Neuron (in vitro differentiated cells): ENCODE measurements around the gene NWD2.

ENCODE experiments used
- H2AFZ ChIP-seq: one replicate; pipeline ENCODE4 v1.6.1; 2013; ENCODE audit warnings: low read depth, mild to moderate bottlenecking, inconsistent platforms, low read length, moderate library complexity
- H3K27me3 ChIP-seq: one replicate; pipeline ENCODE4 v1.6.1; 2013; ENCODE audit warnings: low read length; ENCODE audit not compliant: insufficient read depth
- H3K36me3 ChIP-seq: one replicate; pipeline ENCODE4 v1.6.1; 2013; ENCODE audit warnings: low read length; ENCODE audit not compliant: insufficient read depth
- H3K4me1 ChIP-seq: one replicate; pipeline ENCODE4 v1.6.1; 2013; ENCODE audit warnings: low read length; ENCODE audit not compliant: insufficient read depth
- H3K4me3 ChIP-seq: 2 replicates; pipeline ENCODE4 v1.5.1; 2013; ENCODE audit warnings: mild to moderate bottlenecking, low read length, moderate library complexity
- H3K9me3 ChIP-seq: one replicate; pipeline ENCODE4 v1.6.1; 2013; ENCODE audit warnings: low read length

NWD2 gene

GRCh38 chr4:37422638-37423037 lies 178.1 kb downstream of the NWD2 start:
- no peak overlapping the region for H3K4me3 ChIP-seq
- H3K27me3 ChIP-seq, result no peaks in the 10 kb centered on the region
- no peaks in the 10 kb centered on the region for H3K4me1 ChIP-seq
- H3K9me3 ChIP-seq, result no peaks in the 10 kb centered on the region
- no peaks in the 10 kb centered on the region for H3K36me3 ChIP-seq
- H2AFZ ChIP-seq, result no peak overlapping the region

GRCh38 chr4:37423310-37423709 lies 178.8 kb downstream of the NWD2 start:
- no peak overlapping the region for H2AFZ ChIP-seq
- no peaks in the 10 kb centered on the region for H3K27me3 ChIP-seq
- no peaks in the 10 kb centered on the region for H3K36me3 ChIP-seq
- no peak overlapping the region for H3K4me3 ChIP-seq
- no peaks in the 10 kb centered on the region for H3K4me1 ChIP-seq
- no peaks in the 10 kb centered on the region for H3K9me3 ChIP-seq

GRCh38 chr4:37424753-37425152 lies 180.2 kb downstream of the NWD2 start:
- Histone ChIP-seq H3K4me3 (no peak overlapping the region), H2AFZ (no peak overlapping the region), H3K36me3 (no peaks in the 10 kb centered on the region), H3K9me3 (no peaks in the 10 kb centered on the region), H3K4me1 (no peaks in the 10 kb centered on the region), H3K27me3 (no peaks in the 10 kb centered on the region)

DNA sequence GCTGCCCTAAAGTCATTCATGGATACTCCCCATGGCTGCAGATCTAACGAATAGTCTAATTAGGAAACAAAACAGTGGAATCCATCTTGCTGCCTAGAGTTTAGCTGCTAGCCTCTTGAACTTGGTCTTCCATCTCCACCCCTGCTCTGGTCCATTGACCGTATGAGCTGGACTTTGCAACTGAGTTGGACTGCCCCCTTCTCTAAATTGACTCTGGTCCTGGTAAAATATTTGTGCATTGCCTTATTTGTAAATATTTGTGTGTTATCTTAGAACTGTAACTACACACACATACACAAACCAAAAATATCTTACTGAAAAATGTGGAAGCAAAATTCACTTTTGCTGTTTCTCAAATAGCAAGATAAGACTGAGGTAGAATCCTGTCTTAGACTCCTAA lies 181.3 kb downstream of the NWD2 start:
- H3K9me3 ChIP-seq, result no peaks in the 10 kb centered on the region
- H3K36me3 ChIP-seq, result no peaks in the 10 kb centered on the region
- no peaks in the 10 kb centered on the region for H3K4me1 ChIP-seq
- no peak overlapping the region for H3K4me3 ChIP-seq
- no peaks in the 10 kb centered on the region for H3K27me3 ChIP-seq
- H2AFZ ChIP-seq, result no peak overlapping the region

GRCh38 chr4:37427193-37427592 lies 182.7 kb downstream of the NWD2 start:
- H3K4me3 ChIP-seq, result no peak overlapping the region
- H2AFZ ChIP-seq, result no peak overlapping the region
- H3K27me3 ChIP-seq, result no peaks in the 10 kb centered on the region
- H3K36me3 ChIP-seq, result no peaks in the 10 kb centered on the region
- H3K9me3 ChIP-seq, result no peaks in the 10 kb centered on the region
- H3K4me1 ChIP-seq, result no peaks in the 10 kb centered on the region

GRCh38 chr4:37429906-37430305 lies 185.4 kb downstream of the NWD2 start:
- Histone ChIP-seq H3K4me3 (no peak overlapping the region), H2AFZ (no peak overlapping the region), H3K4me1 (no peaks in the 10 kb centered on the region), H3K9me3 (no peaks in the 10 kb centered on the region), H3K27me3 (no peaks in the 10 kb centered on the region), H3K36me3 (no peaks in the 10 kb centered on the region)

GRCh38 chr4:37430718-37431416 lies 186.3 kb downstream of the NWD2 start:
- no peaks in the 10 kb centered on the region for H3K27me3 ChIP-seq
- no peak overlapping the region for H2AFZ ChIP-seq
- H3K9me3 ChIP-seq, result no peaks in the 10 kb centered on the region

GRCh38 chr4:37431417-37431743 lies 186.8 kb downstream of the NWD2 start:
- Histone ChIP-seq H3K27me3 (no peaks in the 10 kb centered on the region), H3K36me3 (no peaks in the 10 kb centered on the region), H3K4me3 (no peak overlapping the region), H3K4me1 (no peaks in the 10 kb centered on the region), H2AFZ (no peak overlapping the region), H3K9me3 (no peaks in the 10 kb centered on the region)

More at GRCh38 chr4:37430718-37431416, 186.3 kb downstream of the NWD2 start:
- no peaks in the 10 kb centered on the region for H3K4me1 ChIP-seq
- H3K4me3 ChIP-seq, result no peak overlapping the region
- no peaks in the 10 kb centered on the region for H3K36me3 ChIP-seq

DNA sequence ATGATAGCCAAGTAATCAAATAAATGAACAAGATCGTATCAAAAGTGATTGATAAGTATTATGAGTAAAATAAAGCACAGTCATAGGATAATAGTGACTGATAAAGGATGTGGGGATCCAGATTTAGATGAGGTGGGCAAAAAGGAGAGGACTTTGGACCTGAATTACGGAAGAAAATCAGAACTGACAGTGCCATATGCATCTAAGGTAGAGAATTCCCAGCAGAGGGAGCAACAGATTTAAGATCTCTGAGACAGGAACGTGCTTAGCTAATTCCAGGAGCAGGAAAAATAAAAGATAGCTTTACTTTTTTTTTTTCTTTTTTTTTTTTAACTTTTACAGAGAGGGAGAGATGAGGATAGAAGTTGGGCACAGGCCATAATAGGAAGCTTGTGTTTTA lies 189.9 kb downstream of the NWD2 start:
- Histone ChIP-seq H3K4me1 (no peaks in the 10 kb centered on the region), H3K36me3 (no peaks in the 10 kb centered on the region), H2AFZ (no peak overlapping the region), H3K4me3 (no peak overlapping the region), H3K27me3 (no peaks in the 10 kb centered on the region), H3K9me3 (no peaks in the 10 kb centered on the region)

DNA sequence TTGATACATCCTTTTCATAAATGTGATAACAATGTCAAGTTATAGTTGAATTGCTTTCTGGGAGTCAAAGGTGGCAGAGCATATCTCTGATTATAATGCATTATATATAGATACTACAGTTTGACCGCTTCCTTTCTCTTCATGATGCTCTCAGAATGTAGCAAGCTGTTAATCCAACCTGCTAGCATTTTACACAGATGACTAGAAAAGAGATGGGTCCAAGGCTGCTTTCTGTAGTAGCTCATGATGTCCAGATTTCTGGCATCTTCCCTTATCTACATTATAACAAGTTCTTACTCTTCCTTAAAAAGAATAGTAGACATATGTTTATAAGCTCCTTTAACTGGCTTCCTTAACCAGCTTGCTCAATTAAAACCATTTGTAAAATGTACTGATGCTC lies 192.0 kb downstream of the NWD2 start:
- H2AFZ ChIP-seq, result no peak overlapping the region
- H3K36me3 ChIP-seq, result no peaks in the 10 kb centered on the region
- H3K27me3 ChIP-seq, result no peaks in the 10 kb centered on the region
- no peaks in the 10 kb centered on the region for H3K9me3 ChIP-seq
- no peaks in the 10 kb centered on the region for H3K4me1 ChIP-seq
- no peak overlapping the region for H3K4me3 ChIP-seq

DNA sequence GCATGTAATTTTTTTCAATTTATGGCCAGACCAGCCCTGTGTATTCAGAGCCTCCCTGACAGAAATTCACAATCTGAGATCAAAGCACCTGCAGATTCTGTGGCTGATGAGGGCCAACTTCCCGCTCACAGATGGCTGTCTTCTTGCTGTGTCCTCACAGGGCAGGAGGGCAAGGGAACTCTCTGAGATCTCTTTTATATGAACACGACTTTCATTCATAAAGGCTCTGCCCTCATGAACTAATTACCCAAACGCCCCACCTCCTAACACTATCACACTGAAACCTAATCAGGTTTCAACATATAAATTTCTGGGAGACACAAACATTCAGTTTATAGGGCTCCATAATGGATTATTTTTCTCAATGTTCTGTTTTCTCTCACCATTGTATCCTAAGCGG lies 192.6 kb downstream of the NWD2 start:
- no peak overlapping the region for H2AFZ ChIP-seq
- no peak overlapping the region for H3K4me3 ChIP-seq
- no peaks in the 10 kb centered on the region for H3K36me3 ChIP-seq
- H3K9me3 ChIP-seq, result no peaks in the 10 kb centered on the region
- no peaks in the 10 kb centered on the region for H3K27me3 ChIP-seq
- H3K4me1 ChIP-seq, result no peaks in the 10 kb centered on the region

DNA sequence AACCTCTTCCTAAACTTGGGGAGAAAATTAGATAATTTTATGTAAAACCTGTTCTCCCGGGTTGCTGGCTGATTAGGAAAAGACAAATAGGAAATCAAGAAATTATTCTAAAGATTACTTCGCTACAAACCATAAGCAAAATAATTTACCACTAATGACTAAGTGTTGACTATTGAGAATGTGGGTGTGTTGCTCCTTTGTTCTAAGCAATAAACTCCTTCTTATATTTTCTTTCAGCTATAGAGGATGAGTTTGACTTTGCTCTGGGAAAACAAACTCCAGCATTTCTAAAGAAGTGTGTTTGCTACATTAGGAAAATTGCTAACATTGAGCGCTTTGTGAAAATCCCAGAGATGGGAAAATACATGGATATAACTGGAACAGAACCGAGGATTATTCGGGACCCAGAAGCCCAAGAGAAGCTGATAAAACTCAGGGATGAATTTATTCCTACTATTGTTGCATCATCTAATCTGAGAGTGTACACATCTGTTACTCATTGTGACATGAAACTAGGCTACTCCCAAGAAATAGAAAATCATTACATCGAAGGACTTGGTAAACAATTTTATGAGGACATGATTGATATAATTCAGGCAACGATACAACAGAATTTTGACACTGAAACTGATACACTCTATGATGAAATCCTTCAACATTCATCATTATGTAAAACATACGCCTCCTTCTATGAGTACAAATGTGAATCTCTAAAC lies 194.2 kb downstream of the NWD2 start:
- H3K4me1 ChIP-seq, result no peaks in the 10 kb centered on the region
- no peaks in the 10 kb centered on the region for H3K27me3 ChIP-seq
- no peaks in the 10 kb centered on the region for H3K9me3 ChIP-seq
- H2AFZ ChIP-seq, result no peak overlapping the region
- no peaks in the 10 kb centered on the region for H3K36me3 ChIP-seq
- no peak overlapping the region for H3K4me3 ChIP-seq

DNA sequence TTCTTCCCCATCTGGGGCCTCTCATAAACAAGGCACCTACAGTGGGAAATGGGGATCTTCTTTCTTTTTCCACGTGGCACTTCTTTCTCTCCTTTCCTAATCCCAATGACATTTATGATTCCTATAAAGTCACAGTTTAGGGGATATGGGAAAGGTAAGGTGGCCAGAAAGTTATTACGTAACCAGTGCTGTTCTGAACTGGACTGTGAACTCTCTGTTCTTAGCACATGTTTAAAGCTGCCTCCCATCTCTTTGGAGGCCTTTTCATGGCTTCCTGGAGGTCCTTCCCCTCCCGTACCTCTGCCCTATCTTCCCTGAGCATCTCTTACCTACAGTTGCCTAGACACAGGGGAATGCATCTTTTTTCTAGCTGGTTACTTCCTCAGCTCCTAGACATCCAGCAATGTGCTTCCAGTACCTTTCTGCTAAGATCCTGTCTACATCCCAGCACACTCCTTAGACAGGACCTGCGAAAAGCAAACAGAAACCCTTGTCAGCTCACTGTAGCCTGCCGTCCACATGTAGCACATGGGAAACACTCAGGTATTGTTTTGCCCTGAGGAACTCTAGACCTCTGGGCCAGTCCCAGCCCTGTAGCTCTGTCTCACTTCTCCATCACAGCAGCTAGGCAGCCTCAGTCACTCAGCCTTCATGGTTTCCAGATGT lies 195.4 kb downstream of the NWD2 start:
- H2AFZ ChIP-seq, result no peak overlapping the region

More for the DNA sequence above, 195.4 kb downstream of the NWD2 start:
- Histone ChIP-seq H3K4me1 (no peaks in the 10 kb centered on the region), H3K27me3 (no peaks in the 10 kb centered on the region), H3K4me3 (no peak overlapping the region), H3K9me3 (no peaks in the 10 kb centered on the region), H3K36me3 (no peaks in the 10 kb centered on the region)
